Activated CD8-positive, alpha-beta memory T cell treated with anti-CD3 and anti-CD28 coated beads for 48 hours (primary cell): ENCODE results near the gene NPM1.

Experiments used
- DNase-seq, 3 experiments: peaks; one replicate each; pipeline ENCODE4 v3.0.0-alpha.2; 2020; ENCODE audit warnings: low read depth in 2 of 3, low spot score in 2 of 3

Gene NPM1

DNA sequence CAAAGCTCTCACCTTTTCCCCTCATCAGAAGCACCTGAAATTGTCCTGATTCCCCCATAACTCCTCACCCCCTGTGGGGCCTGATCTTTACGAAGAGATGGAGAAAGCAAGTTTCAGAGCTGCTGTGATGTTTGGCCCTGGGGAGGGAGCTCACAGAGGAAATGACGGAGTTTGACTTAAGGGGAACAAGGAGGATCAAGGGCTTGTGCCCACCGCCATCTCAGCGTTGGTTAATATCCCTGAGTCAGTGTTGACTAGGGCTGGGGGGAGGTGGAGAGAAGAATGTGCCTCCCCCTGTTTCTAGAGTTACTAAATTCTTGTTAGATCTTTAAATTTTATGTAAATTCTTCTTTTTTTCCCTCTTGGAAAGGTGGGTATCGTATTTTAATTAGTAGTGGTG lies 59.6 kb downstream of the NPM1 start:
- DNase-seq, result no peak

- DNase-seq, result no peak
These were observed 61.8 kb downstream of the NPM1 start for GRCh38 chr5:171449426-171449825.

DNA sequence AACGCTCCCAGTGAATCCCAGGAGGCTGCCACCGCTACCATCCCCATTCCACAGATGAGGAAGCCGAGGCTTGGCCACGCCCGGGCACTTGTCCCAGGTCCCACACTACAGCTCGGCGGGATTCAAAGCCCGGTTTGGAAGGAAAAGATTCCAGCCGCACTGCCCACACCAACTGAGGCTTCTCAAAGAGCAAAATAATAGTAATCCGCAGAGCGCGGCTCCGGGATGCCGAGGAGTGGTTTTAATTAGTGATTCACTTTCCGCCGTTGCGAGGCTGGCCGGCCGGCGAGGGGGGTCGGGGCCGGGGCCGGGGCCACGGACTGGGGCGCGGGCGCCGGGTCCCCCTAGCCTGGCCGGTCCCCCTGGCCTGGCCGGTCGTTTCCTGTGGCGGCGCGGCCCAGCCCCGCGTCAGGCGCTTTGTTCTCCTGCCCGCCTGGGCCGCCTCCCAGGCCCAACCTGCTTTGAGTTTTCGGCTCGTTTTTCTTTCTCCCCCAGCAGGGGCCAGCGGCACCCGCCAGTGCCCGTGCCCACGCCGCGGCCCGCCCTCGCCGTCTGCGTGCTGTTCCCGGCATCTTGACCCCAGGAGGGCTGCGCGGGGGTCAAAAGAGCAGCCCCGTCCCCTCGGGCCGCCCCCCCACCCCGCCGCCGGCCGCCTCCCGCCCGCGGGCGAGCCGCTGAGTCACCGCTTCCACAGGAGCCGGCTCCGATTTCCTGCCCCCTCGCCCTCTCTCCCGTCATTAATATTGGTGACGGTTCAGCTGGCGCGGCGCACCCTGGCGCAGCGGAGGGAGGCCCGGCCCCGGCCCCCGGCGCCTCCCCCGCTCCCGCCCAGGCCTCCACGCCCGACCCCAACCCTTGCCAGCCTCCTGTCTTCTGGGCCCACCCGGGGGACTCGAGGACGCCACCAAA lies 63.0 kb downstream of the NPM1 start:
- peak in 2 of 3 experiments; percentile 9 to 12 for DNase-seq

GRCh38 chr5:171451421-171451820 lies 63.8 kb downstream of the NPM1 start:
- DNase-seq, result no peak

- no peak for DNase-seq
These were observed 65.5 kb downstream of the NPM1 start for GRCh38 chr5:171453056-171453725.

DNA sequence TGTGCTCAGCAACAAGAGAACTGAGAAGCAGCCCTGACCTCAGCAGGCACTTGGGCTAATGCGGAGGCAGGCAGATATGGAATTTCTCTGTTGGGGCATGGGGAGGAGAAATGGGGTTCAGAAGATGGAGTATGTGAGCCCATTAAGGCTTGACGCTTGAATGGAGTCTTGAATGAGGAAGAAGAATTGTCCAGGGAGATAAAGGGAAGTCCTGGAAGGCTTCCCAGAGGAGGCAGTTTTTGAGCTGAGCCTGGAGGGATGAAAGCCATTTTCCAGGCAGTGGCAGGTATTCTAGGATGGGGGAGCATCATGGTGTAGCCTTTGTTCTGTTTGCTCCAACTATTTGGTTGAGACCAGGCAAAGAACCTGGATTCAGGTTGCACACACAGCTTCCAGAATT lies 66.3 kb downstream of the NPM1 start:
- DNase-seq, result no peak

DNA sequence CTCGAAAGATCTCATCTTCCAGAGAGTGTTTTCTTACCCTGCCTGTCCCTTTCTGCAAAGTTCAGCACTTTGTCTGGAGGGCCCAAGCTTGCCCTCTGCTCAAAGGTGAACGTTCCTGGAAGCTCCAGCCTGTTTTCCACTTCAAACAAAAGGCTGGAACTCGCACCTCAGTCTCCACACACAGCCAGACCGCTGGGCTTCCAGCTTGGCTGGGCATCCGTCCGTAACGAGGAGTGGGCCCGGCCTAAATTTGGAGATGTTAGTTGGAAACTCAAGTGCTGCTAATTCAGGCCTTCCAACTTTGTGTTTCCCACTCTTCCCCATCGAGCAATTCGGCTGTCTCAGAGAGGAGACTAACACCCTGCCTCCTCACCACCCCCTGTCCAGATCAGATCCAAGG lies 66.9 kb downstream of the NPM1 start:
- no peak for DNase-seq

GRCh38 chr5:171455522-171455921 lies 67.9 kb downstream of the NPM1 start:
- DNase-seq, result no peak

- no peak for DNase-seq
These were observed 69.7 kb downstream of the NPM1 start for GRCh38 chr5:171457208-171457981.

GRCh38 chr5:171459839-171460238 lies 72.2 kb downstream of the NPM1 start:
- DNase-seq, result no peak
